NCI-H2196 treated with DMSO at 0.1 percent for 48 hours (cell line): ENCODE measurements around the gene NID1.
"Not testable (repeated sequence)": the region's sequence is repeated elsewhere in the genome, so short reads cannot be mapped to it uniquely, and the experiment has no call there.

Experiments
- DNase-seq: peaks from one replicate; lab custom pipeline; 2025; ENCODE audit not compliant: unreplicated experiment; lab: John Stamatoyannopoulos, UW

The NID1 gene

GRCh38 chr1:235939480-235939775 lies 125.5 kb downstream of the NID1 start:
- no peak for DNase-seq

- DNase-seq, result no peak
Measured at GRCh38 chr1:235938709-235939479, 126.0 kb downstream of the NID1 start.

GRCh38 chr1:235937123-235937522 lies 127.8 kb downstream of the NID1 start:
- DNase-seq, result no peak

DNA sequence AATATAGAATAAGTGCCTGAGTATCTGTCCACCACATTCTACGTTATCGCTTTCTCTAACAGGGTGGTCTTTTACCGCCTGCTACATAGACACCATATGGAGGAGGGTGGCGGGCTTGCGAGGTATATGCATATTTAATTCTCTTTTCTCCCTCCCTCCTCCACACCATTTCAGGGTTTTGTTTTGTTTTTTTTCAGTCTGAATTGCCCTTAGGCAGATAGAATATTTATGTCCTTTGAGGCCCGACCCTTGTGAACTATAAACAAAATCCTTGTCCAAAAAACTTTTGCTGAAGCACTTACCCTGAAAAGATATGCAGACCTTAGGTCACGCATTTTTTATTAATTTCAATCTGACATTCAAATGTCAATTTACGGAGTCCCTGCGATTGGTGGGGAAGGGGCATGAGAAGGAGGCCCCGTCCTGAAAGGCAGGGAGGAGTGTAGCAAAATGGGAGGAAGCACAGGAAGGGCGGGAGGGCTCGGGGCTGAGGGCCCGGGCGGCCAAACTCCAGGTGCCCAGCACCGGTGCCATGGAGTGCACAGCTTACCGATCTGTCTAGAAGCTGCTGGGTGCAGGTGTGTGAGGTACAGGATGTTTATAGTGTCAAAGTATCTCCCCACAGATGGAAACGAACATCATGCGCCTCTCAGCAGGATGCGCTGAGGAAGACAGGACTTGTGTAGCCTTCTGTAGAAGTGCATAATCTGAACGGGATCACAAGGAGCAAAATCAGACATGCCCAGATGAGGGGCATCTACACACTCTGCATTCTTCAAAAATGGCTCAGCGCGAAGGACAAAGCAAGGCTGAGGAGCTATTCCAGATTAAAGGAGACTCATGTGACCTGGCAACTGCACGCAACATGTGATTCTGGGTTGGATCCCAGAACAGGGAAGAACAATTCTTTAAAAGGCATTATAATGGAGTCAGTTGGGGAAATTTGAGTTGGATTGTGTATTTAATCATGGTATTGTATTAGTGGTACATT lies 129.4 kb downstream of the NID1 start:
- DNase-seq, result no peak

DNA sequence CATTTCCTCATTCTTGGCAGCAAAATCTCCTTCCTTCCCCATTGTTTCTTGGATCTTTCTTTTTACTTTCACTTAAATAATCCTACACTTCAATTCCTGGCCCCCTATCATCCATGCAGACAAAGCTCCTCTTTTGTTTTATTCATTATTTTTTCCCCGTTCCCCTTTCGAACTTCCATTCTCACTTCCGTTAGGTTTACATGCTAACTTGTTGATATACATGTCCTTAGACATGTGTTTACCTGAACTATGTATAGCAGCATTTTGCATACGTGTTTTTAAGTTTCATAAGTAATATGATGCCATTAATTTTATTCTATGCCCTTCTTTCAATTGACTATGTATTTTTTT lies 131.1 kb downstream of the NID1 start:
- no peak for DNase-seq

DNA sequence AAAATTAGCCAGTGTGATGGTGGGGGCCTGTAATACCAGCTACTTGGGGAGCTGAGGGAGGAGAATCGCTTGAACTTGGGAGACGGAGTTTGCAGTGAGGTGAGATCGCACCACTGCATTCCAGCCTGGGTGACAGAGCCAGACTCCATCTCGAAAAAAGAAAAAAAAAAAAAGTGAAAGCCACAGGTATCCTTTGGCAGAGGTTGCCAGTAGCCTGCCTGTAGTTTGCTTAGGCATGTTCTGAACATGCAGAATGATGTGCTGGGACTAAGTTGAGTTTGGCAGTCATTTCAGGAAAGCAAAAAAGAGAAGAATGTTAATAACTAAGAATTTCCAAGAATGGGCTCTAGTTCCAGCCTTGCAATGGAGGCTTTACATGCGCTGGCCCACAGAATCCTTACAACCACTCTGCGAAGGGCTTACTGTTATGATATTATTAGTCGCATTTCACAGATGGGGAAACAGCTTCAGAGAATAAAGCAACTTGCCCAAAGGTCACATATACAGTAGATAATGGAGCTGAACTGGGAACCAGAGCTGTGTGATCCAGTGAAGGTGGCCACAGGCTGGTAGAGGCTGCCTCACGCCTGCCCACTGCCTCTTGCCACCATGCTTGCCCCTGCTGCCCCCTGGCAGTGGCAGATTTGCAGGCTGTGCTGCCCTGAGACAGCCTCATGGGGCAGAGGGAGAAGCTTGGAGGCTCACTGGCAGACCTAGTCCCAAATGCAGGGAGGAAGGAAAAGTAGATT lies 131.7 kb downstream of the NID1 start:
- DNase-seq, result no peak

DNA sequence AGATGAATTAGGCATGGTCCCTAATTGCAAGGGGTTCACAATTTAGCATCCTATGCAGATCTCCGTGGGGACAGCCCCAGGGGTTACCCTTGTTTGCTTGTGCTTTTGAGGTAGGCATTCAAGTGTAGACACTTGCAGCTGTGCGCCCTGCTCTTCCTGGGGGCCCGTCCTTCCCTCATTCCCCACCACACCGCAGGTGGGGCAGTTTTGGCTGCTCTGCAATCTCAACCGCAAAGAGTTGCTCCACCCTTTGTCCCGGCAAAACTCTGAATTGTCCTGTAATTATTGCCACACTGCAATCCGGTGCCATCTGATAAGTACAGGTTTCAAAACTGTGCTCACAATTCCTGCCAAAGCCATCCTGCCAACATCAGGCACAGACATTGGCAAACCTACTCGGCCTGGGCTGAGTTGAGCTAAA lies 132.8 kb downstream of the NID1 start:
- DNase-seq, result no peak

GRCh38 chr1:235931171-235931738 lies 133.6 kb downstream of the NID1 start:
- DNase-seq, result no peak

DNA sequence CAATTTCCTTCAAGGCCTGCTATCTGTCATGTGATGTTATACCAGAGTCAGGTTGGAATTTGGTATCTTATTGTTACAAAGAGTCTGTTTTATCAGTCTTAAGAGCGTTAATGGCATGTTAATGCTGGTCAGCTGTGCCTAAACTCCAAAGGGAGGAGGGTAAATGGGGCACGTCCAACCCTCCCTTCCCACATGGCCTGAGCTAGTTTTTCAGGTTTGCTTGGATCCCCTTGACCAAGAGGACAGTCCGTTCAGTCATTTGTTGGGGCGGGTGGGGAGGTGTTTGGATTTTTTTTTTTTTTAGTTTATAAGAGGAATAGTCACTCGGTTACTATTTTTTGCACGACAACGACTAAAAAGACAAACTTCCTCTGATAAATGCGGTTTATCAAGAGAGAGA lies 134.3 kb downstream of the NID1 start:
- DNase-seq, result no peak

DNA sequence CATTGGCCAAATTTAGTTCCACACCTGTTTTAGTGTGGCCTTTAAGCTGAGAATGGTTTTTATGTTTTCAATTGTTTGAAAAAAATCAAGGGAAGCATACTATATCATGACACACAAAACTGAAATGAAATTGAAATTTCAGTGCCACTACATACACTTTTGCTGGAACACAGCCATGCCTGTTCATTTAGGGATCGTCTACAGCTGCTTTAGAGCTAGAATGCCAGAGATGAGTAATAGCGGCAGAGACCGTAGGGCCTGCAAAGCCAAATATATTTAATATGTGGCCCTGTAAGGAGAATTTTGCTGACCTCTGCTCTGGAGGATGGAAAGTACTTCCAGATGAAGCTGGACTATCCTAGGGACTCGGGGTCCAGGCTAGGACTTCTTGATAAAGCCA lies 135.7 kb downstream of the NID1 start:
- DNase-seq, result no peak

- no peak for DNase-seq
Measured at GRCh38 chr1:235928197-235928596, 136.7 kb downstream of the NID1 start.

GRCh38 chr1:235927551-235927950 lies 137.3 kb downstream of the NID1 start:
- DNase-seq, result not testable (repeated sequence)
